ENCODE measurements around the gene ZNF138. TPM values are rescaled to one million over a fixed set of nuclear protein-coding genes. Genes with fewer than 3 reads are reported as not detected.

The ZNF138 gene
- total RNA-seq, 1 donor from 2014 or later = 7.4 TPM

DNA sequence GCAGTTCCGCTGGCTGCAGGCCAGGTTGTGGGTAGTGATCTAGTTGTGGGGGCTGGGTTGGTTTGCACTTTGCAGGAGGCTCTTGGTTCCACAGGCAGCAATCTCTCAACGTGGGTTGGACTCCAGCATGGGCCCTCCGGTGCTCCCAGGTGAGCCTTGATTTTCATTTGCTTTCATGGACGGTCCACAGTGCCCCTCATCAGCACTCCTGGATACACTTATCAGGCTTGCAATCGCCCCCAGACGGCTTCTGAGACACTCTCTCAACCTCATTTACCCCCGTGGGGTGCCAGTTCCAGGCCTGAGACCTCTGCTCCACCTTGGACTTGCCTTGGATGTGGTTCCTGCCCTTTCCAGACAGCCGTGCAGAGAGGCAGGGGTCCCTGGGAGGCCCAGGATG lies 77.5 kb downstream of the ZNF138 start:
- Histone ChIP-seq H3K27me3 (ENCODE audit: control insufficient read depth, insufficient read depth, low read length) (peaks cover 1% of the 10 kb centered on the region), H3K4me3 (ENCODE audit: low read depth, low read length) (no peak overlapping the region), H3K36me3 (ENCODE audit: control insufficient read depth, insufficient read depth, low read length) (no peaks in the 10 kb centered on the region)
- DNase-seq (ENCODE audit: low read depth) = no peak
- TF ChIP-seq CTCF (IDR thresholded peaks at IDR 0.05; ENCODE audit: insufficient read depth, low read length, poor library complexity, severe bottlenecking) = no peak

DNA sequence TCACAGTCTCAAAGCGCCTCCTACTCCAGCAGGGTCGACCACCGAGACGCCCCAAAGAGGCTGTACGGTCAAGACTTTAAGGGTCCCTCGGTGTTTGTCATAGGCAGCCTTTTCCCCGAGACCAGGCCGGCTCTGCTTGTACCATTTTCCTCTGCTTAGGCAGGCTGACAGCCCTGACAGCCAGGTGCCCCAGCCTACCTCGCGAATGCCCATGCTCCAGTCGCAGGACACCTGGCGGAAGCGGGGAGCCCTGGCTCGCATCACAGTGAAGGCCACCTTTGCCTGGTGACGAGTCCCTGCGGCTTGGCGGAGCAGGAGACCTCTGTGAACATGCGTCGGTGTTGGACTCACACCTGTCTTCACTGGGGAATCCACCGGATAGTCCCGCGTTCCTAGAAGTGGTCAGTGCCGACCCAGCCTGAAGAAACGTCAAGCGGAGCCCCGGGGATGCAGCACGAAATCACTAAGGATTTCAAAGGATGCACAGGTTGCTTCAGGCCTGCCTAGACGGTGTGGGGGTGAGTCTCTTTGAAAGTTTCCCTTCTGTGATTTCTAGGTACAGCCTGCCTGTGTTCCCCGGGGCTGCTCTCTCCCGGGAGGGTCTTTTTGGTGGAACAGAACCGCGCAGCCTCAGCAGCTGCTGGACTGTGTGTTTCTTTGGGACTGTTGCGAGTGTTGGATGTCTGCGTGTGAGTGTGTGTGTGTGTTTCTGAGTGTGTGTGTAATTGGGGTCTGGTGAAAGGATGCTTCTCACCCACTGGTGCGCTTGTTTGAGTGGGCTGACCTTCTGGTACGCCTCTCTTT lies 78.3 kb downstream of the ZNF138 start:
- DNase-seq (ENCODE audit: low read depth) = no peak
- H3K27me3 ChIP-seq (ENCODE audit: control insufficient read depth, insufficient read depth, low read length) = peaks cover 8% of the 10 kb centered on the region
- no peaks in the 10 kb centered on the region for H3K36me3 ChIP-seq (ENCODE audit: control insufficient read depth, insufficient read depth, low read length)
- no peak for TF ChIP-seq CTCF (IDR thresholded peaks at IDR 0.05; ENCODE audit: insufficient read depth, low read length, poor library complexity, severe bottlenecking)
- no peak overlapping the region for H3K4me3 ChIP-seq (ENCODE audit: low read depth, low read length)

DNA sequence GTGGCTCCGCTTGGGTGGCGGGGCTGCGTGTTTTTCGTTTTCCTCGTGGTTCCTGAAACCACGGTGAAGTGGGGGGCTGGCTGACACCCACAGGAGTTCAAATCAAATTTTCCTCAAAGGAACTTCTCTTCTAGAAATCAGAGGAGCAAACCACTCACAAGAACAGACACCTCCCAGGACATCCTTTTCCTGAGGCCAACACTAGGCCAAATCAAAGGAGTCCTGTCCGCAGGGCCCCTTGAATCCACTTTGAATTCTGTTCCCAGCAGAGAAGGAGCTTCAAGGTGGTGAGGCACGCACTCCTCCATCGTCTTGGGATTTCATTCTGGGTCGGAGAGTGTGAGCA lies 78.9 kb downstream of the ZNF138 start:
- Histone ChIP-seq H3K36me3 (ENCODE audit: control insufficient read depth, insufficient read depth, low read length) (no peaks in the 10 kb centered on the region), H3K4me3 (ENCODE audit: low read depth, low read length) (no peak overlapping the region), H3K27me3 (ENCODE audit: control insufficient read depth, insufficient read depth, low read length) (peaks cover 8% of the 10 kb centered on the region)
- TF ChIP-seq CTCF (IDR thresholded peaks at IDR 0.05; ENCODE audit: insufficient read depth, low read length, poor library complexity, severe bottlenecking) = no peak
- DNase-seq (ENCODE audit: low read depth) = no peak

GRCh38 chr7:64873517-64873916 lies 79.3 kb downstream of the ZNF138 start:
- Histone ChIP-seq H3K4me3 (ENCODE audit: low read depth, low read length) (no peak overlapping the region), H3K36me3 (ENCODE audit: control insufficient read depth, insufficient read depth, low read length) (no peaks in the 10 kb centered on the region), H3K27me3 (ENCODE audit: control insufficient read depth, insufficient read depth, low read length) (peaks cover 8% of the 10 kb centered on the region)
- no peak for TF ChIP-seq CTCF (IDR thresholded peaks at IDR 0.05; ENCODE audit: insufficient read depth, low read length, poor library complexity, severe bottlenecking)
- no peak for DNase-seq (ENCODE audit: low read depth)

DNA sequence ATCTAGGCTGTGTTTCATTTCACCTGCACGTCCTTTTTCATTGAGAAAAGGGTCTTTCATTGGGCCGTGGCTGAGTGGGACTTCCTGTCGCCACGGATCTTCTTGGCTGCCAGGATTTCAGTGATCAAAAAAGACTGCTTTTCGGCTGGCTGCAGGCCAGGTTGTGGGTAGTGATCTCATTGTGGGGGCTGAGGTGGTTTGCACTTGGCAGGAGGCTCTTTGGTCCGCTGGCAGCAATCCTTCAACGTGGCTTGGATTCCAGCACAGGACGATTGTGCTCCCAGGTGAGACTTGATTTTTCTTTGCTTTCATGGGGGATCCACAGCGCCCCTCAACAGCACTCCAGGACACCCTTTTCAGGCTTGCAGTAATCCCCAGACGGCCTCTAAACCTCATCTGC lies 79.9 kb downstream of the ZNF138 start:
- DNase-seq (ENCODE audit: low read depth) = no peak
- Histone ChIP-seq H3K27me3 (ENCODE audit: control insufficient read depth, insufficient read depth, low read length) (peaks cover 8% of the 10 kb centered on the region), H3K36me3 (ENCODE audit: control insufficient read depth, insufficient read depth, low read length) (no peaks in the 10 kb centered on the region), H3K4me3 (ENCODE audit: low read depth, low read length) (no peak overlapping the region)
- no peak for TF ChIP-seq CTCF (IDR thresholded peaks at IDR 0.05; ENCODE audit: insufficient read depth, low read length, poor library complexity, severe bottlenecking)

Data from kidney epithelial cell (primary cell).